ENCODE results near the gene FFAR3. TPM values are rescaled to one million over a fixed set of nuclear protein-coding genes. Genes with fewer than 3 reads are reported as not detected.
"Not testable (repeated sequence)": the region's sequence is repeated elsewhere in the genome, so short reads cannot be mapped to it uniquely, and the experiment has no call there.

Gene FFAR3
- total and polyA plus RNA-seq, 2 donors (not counting 1 experiment from before 2014, with no cell fraction given): not detected

DNA sequence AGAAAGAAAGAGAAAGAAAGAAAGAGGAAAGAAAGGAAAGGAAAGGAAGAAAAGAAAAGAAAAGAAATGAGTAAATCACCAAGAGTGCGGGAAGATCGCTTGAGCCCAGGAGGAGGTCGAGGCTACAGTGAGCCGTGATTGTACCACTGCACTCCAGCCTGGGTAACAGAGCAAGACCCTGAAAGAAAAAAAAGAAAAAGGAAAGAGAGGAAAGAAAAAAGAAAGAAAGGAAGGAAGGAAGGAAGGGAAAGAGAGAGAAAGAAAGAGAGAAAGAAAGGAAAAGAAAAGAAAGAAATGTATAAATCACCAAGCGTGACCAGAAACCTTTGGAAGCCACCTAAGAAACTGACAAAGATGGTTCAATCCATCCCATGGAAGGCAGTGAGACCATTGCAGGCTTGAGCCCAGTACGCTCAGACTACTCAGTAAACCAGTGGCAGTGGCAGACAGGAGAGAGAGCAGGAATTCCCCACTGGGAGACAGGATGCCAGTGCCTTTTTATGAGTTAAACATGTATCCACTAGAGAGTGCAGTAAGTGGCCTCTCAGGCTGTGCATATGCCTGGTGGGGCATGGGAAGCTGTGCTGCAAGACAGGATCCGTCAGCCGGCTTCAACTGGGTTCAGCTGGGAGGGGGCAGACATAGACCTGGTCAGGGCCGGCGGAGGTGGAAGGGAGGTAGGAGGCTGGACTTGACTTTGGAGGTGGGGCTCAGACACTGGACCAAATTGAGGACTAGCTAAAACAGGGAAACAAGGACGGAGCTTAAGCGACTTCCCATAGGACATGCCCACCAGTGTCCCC, 17.4 kb downstream of the FFAR3 start:
- H3K36me3 ChIP-seq (ENCODE audit: control insufficient read depth, insufficient read depth, low read length): no peaks in the 10 kb centered on the region
- H3K9me3 ChIP-seq (ENCODE audit: control insufficient read depth, insufficient read depth, low read depth, low read length): no peaks in the 10 kb centered on the region
- TF ChIP-seq, protein P1, sequence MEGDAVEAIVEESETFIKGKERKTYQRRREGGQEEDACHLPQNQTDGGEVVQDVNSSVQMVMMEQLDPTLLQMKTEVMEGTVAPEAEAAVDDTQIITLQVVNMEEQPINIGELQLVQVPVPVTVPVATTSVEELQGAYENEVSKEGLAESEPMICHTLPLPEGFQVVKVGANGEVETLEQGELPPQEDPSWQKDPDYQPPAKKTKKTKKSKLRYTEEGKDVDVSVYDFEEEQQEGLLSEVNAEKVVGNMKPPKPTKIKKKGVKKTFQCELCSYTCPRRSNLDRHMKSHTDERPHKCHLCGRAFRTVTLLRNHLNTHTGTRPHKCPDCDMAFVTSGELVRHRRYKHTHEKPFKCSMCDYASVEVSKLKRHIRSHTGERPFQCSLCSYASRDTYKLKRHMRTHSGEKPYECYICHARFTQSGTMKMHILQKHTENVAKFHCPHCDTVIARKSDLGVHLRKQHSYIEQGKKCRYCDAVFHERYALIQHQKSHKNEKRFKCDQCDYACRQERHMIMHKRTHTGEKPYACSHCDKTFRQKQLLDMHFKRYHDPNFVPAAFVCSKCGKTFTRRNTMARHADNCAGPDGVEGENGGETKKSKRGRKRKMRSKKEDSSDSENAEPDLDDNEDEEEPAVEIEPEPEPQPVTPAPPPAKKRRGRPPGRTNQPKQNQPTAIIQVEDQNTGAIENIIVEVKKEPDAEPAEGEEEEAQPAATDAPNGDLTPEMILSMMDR (conservative IDR thresholded peaks at IDR 0.05 in 1 of 2, IDR thresholded peaks at IDR 0.05 in 1 of 2; ENCODE audit: low read depth in 1 of 2, low read length in 2 of 2): no peak
- no peak for TF ChIP-seq EZH2 (IDR thresholded peaks at IDR 0.05; ENCODE audit: low read length, missing control alignments)
- H3K27ac ChIP-seq (ENCODE audit: insufficient read depth, low read length): no peak overlapping the region
- no peak for DNase-seq (ENCODE audit: low read depth in 2 of 2)
- H4K20me1 ChIP-seq (ENCODE audit: control insufficient read depth, extremely low read depth, insufficient read depth, low read length): no peaks in the 10 kb centered on the region
- no peak overlapping the region for H2AFZ ChIP-seq (ENCODE audit: low read length)
- no peaks in the 10 kb centered on the region for H3K79me2 ChIP-seq (ENCODE audit: control insufficient read depth, insufficient read depth, low read length)
- H3K9ac ChIP-seq (ENCODE audit: insufficient read depth, low read length): no peak overlapping the region
- H3K4me1 ChIP-seq (ENCODE audit: control insufficient read depth, extremely low read depth, insufficient read depth, low read length): no peaks in the 10 kb centered on the region
- H3K4me3 ChIP-seq (replicated peaks in 1 of 4; ENCODE audit: control extremely low read depth in 1 of 4, insufficient read depth in 1 of 4, low read depth in 3 of 4, low read length in 4 of 4): no peak overlapping the region
- H3K4me2 ChIP-seq (ENCODE audit: extremely low read depth, insufficient read depth, low read length): no peak overlapping the region
- no peaks in the 10 kb centered on the region for H3K27me3 ChIP-seq (ENCODE audit: control insufficient read depth, insufficient read depth, low read length)

DNA sequence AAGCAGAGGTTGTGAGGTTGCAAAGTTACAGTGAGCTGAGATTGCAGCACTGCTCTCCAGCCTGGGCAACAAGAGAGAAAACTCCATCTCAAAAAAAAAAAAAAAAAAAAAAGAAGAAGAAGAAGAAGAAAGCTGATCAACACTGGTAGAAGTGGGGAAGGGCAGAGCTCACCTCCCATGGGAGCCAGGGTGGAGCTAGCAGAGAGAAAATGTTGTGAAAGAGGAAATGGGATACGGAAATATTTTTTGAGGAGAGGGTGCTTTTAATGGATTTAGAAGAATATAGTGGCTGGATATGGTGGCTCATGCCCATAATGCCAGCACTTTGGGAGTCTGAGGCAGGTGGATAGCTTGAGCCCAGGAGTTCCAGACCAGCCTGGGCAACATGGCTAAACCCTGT, 19.4 kb downstream of the FFAR3 start:
- no peaks in the 10 kb centered on the region for H4K20me1 ChIP-seq (ENCODE audit: control insufficient read depth, extremely low read depth, insufficient read depth, low read length)
- no peak for TF ChIP-seq EZH2 (IDR thresholded peaks at IDR 0.05; ENCODE audit: low read length, missing control alignments)
- TF ChIP-seq, protein P1 (conservative IDR thresholded peaks at IDR 0.05 in 1 of 2, IDR thresholded peaks at IDR 0.05 in 1 of 2; ENCODE audit: low read depth in 1 of 2, low read length in 2 of 2): no peak
- H3K4me1 ChIP-seq (ENCODE audit: control insufficient read depth, extremely low read depth, insufficient read depth, low read length): no peaks in the 10 kb centered on the region
- no peaks in the 10 kb centered on the region for H3K27me3 ChIP-seq (ENCODE audit: control insufficient read depth, insufficient read depth, low read length)
- no peak overlapping the region for H3K9ac ChIP-seq (ENCODE audit: insufficient read depth, low read length)
- no peak overlapping the region for H3K4me2 ChIP-seq (ENCODE audit: extremely low read depth, insufficient read depth, low read length)
- H3K4me3 ChIP-seq (replicated peaks in 1 of 4; ENCODE audit: control extremely low read depth in 1 of 4, insufficient read depth in 1 of 4, low read depth in 3 of 4, low read length in 4 of 4): no peak overlapping the region
- no peaks in the 10 kb centered on the region for H3K9me3 ChIP-seq (ENCODE audit: control insufficient read depth, insufficient read depth, low read depth, low read length)
- no peaks in the 10 kb centered on the region for H3K36me3 ChIP-seq (ENCODE audit: control insufficient read depth, insufficient read depth, low read length)
- no peaks in the 10 kb centered on the region for H3K79me2 ChIP-seq (ENCODE audit: control insufficient read depth, insufficient read depth, low read length)
- no peak overlapping the region for H2AFZ ChIP-seq (ENCODE audit: low read length)
- no peak overlapping the region for H3K27ac ChIP-seq (ENCODE audit: insufficient read depth, low read length)
- DNase-seq (ENCODE audit: low read depth in 2 of 2): no peak

DNA sequence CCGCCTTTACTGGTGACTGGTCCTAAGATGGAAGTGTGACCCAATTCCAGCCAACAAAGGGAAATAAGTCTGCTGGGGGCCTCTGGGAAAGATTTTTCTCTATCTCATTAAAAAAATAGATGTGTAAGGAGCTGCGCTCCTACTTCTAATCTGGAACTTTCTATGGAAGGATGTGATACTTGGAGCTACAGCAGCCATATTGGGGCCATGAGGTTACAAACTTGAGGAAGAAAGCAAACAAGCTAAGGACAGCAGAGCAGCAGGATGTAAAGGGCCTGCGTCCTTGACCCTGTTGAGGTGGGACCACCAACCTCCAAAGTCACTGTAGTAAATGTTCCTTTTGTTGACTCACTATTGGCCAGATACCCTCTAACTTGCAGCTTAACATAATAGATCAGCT, 20.1 kb downstream of the FFAR3 start:
- DNase-seq (ENCODE audit: low read depth in 2 of 2): no peak
- H3K27me3 ChIP-seq (ENCODE audit: control insufficient read depth, insufficient read depth, low read length): no peaks in the 10 kb centered on the region
- H3K9ac ChIP-seq (ENCODE audit: insufficient read depth, low read length): no peak overlapping the region
- no peak overlapping the region for H3K4me2 ChIP-seq (ENCODE audit: extremely low read depth, insufficient read depth, low read length)
- H3K27ac ChIP-seq (ENCODE audit: insufficient read depth, low read length): no peak overlapping the region
- no peaks in the 10 kb centered on the region for H3K4me1 ChIP-seq (ENCODE audit: control insufficient read depth, extremely low read depth, insufficient read depth, low read length)
- no peaks in the 10 kb centered on the region for H3K79me2 ChIP-seq (ENCODE audit: control insufficient read depth, insufficient read depth, low read length)
- TF ChIP-seq, protein P1 (conservative IDR thresholded peaks at IDR 0.05 in 1 of 2, IDR thresholded peaks at IDR 0.05 in 1 of 2; ENCODE audit: low read depth in 1 of 2, low read length in 2 of 2): no peak
- no peak for TF ChIP-seq EZH2 (IDR thresholded peaks at IDR 0.05; ENCODE audit: low read length, missing control alignments)
- H2AFZ ChIP-seq (ENCODE audit: low read length): no peak overlapping the region
- H3K4me3 ChIP-seq (replicated peaks in 1 of 4; ENCODE audit: control extremely low read depth in 1 of 4, insufficient read depth in 1 of 4, low read depth in 3 of 4, low read length in 4 of 4): no peak overlapping the region
- no peaks in the 10 kb centered on the region for H4K20me1 ChIP-seq (ENCODE audit: control insufficient read depth, extremely low read depth, insufficient read depth, low read length)
- no peaks in the 10 kb centered on the region for H3K9me3 ChIP-seq (ENCODE audit: control insufficient read depth, insufficient read depth, low read depth, low read length)
- H3K36me3 ChIP-seq (ENCODE audit: control insufficient read depth, insufficient read depth, low read length): no peaks in the 10 kb centered on the region

DNA sequence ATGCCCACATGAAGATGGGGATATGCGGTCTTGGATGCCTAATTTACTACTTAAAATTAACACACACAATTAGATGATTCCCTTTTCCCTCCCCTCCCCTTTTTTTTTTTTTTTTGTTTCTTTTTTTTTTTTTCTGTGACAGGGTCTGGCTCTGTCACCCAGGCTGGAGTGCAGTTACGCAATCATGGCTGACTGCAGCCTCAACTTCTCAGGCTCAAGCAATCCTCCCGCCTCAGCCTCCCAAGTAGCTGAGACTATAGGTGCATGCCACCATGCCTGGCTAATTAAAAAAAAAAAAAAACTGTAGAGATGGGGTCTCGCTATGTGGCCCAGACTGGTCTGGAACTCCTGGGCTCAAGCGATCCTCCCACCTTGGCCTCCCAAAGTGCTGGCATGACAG, 21.3 kb downstream of the FFAR3 start:
- H3K4me2 ChIP-seq (ENCODE audit: extremely low read depth, insufficient read depth, low read length); H2AFZ ChIP-seq (ENCODE audit: low read length); H3K4me3 ChIP-seq (replicated peaks in 1 of 4; ENCODE audit: control extremely low read depth in 1 of 4, insufficient read depth in 1 of 4, low read depth in 3 of 4, low read length in 4 of 4); H3K27ac ChIP-seq (ENCODE audit: insufficient read depth, low read length); DNase-seq (ENCODE audit: low read depth in 2 of 2); H3K36me3 ChIP-seq (ENCODE audit: control insufficient read depth, insufficient read depth, low read length); H4K20me1 ChIP-seq (ENCODE audit: control insufficient read depth, extremely low read depth, insufficient read depth, low read length); H3K4me1 ChIP-seq (ENCODE audit: control insufficient read depth, extremely low read depth, insufficient read depth, low read length); H3K9ac ChIP-seq (ENCODE audit: insufficient read depth, low read length); H3K9me3 ChIP-seq (ENCODE audit: control insufficient read depth, insufficient read depth, low read depth, low read length); H3K27me3 ChIP-seq (ENCODE audit: control insufficient read depth, insufficient read depth, low read length); H3K79me2 ChIP-seq (ENCODE audit: control insufficient read depth, insufficient read depth, low read length): not testable (repeated sequence)
